SJCRH30 (cell line): Measurements from ENCODE around the gene PKN3. TPM values are rescaled to one million over a fixed set of nuclear protein-coding genes. Genes with fewer than 3 reads are reported as not detected.

Source experiments
- DNase-seq, 2 experiments: peaks; one replicate each; pipeline ENCODE4 v3.0.0-alpha.2; 2015 to 2020
- H3K27ac ChIP-seq: fragments of 250-450 bp; sonication (Bioruptor Pico); 2 replicates; pipeline ENCODE4 v1.5.1; 2020; ENCODE audit warnings: mild to moderate bottlenecking, moderate library complexity
- H3K27me3 ChIP-seq: fragments of 250-450 bp; sonication (Bioruptor Pico); 2 replicates; pipeline ENCODE4 v1.5.1; 2020; ENCODE audit warnings: mild to moderate bottlenecking, moderate library complexity
- H3K36me3 ChIP-seq: fragments of 250-450 bp; sonication (Bioruptor Pico); 2 replicates; pipeline ENCODE4 v1.5.1; 2020; ENCODE audit warnings: mild to moderate bottlenecking, moderate library complexity
- H3K4me1 ChIP-seq: fragments of 250-450 bp; sonication (Bioruptor Pico); 2 replicates; pipeline ENCODE4 v1.5.1; 2020; ENCODE audit warnings: mild to moderate bottlenecking, moderate library complexity
- H3K4me3 ChIP-seq: fragments of 250-450 bp; sonication (Bioruptor Pico); 2 replicates; pipeline ENCODE4 v1.5.1; 2020; ENCODE audit warnings: mild to moderate bottlenecking, moderate library complexity
- H3K9me3 ChIP-seq: fragments of 250-450 bp; sonication (Bioruptor Pico); replicated peaks from 2 replicates; pipeline ENCODE4 v1.5.1; 2020; ENCODE audit warnings: mild to moderate bottlenecking, moderate library complexity
- total RNA-seq: library from RNA; depleted of rRNA; stranded (reverse); fragments of >200 nt; shearing (Covaris generic); gene quantifications from 2 replicates; pipeline ENCODE4 v1.2.3, GENCODE V29; 2014

The PKN3 gene
- total RNA-seq, 1 experiment from 2014 or later = 20.2 TPM

DNA sequence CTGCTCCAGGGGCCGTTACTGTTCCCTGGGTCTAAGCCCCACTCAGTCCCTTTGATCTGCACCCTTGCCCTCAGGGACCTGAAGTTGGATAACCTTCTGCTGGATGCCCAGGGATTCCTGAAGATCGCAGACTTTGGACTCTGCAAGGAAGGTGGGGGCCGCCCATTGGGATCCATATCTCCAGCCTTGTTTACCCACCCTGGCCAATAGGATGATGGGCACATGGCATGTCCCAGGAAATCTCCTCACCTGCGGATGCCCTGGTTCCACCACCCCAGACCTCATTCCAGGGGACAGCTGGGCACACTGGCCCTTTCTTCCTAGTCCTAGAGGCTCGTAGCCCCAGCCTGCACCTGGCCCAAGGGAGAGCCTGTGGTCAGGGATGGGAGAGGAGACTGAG is 16.2 kb downstream of the PKN3 start:
- peaks cover 28% of the 10 kb centered on the region for H3K36me3 ChIP-seq
- no peak for DNase-seq
- no peak overlapping the region for H3K27ac ChIP-seq
- 0 out of 2 replicates have a peak, but pooled peaks cover 1% of the 10 kb centered on the region for H3K4me1 ChIP-seq
- no peak overlapping the region for H3K4me3 ChIP-seq
- H3K9me3 ChIP-seq = no peaks in the 10 kb centered on the region
- no peaks in the 10 kb centered on the region for H3K27me3 ChIP-seq

DNA sequence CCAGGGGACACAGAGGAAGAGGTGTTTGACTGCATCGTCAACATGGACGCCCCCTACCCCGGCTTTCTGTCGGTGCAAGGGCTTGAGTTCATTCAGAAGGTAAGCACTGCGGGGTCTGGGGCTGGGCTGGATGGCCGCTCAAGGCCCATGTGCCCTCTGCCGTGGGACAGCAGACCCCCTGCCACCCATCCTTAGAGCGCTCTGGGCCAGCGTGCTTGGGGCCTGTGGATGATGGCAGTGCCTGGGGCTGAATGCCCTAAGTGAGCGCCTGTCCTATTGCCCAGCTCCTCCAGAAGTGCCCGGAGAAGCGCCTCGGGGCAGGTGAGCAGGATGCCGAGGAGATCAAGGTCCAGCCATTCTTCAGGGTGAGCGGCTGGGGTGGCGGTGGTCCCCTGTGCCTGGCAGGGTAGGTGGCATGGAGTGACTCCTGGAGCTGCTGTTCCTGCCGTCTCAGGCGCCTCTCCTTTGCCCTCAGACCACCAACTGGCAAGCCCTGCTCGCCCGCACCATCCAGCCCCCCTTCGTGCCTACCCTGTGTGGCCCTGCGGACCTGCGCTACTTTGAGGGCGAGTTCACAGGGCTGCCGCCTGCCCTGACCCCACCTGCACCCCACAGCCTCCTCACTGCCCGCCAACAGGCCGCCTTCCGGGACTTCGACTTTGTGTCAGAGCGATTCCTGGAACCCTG is 17.8 kb downstream of the PKN3 start:
- Histone ChIP-seq H3K4me1 (0 out of 2 replicates have a peak, but pooled peaks cover 2% of the 10 kb centered on the region), H3K27ac (no peak overlapping the region), H3K4me3 (no peak overlapping the region), H3K9me3 (no peaks in the 10 kb centered on the region), H3K27me3 (no peaks in the 10 kb centered on the region), H3K36me3 (peaks cover 19% of the 10 kb centered on the region)
- DNase-seq = no peak

DNA sequence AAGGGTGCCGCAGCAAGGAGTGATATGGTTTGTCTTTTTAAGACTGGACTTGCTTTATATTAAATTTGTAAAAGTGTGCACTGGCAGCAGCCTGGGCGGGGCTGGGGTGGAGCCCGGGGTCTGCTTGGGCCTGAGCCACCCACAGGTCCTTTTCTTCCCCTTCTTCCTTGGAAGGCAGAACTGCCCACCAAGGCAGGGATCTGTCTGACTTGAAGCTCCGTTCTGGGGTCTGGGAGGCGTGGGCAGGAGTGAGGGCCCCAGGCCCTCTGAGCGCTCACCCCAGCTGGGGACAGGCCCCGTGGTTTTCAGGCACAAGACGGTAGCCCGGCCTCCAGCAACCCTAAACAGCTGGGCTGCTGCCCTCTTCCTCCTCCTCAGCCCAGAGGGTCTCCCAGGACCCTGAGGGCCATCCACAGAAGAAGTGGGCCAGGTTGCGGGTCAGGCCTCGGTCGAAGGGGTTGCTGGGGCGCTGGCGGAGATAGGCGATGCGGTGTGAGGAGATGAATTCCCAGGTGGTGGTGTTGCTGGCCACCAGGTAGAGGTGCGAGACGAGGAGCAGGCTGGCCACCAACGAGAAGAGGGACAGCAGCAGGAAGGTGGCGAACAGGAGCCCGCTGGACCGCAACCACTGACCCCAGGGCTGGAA is 18.7 kb downstream of the PKN3 start:
- no peak overlapping the region for H3K27ac ChIP-seq
- DNase-seq = no peak

DNA sequence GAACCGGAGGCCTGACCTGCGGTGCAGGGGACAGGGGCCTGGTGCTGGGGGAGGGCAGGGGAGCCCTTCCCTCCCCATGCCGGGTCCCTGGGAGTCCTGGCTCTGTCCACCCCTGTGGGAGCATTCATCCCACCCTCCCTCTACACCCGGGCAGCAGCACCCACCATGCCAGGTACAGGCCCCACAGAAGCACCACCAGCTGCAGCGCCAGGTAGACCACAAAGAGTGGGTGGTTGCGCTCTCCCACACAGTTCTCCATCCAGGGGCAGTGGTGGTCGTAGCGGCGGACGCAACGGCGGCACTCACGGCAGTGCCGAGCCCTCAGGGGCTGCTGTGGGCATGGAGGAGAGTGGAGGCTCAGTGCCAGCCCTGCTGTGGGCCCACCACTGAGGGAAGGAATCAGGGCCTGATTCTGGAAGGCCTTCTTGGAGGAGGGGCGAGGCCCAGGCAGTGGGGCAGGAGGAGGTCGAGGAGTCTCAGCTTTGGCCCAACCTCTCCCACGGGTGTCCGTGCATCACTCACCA is 19.2 kb downstream of the PKN3 start:
- Histone ChIP-seq H3K27me3 (no peaks in the 10 kb centered on the region), H3K27ac (no peak overlapping the region), H3K36me3 (peaks cover 11% of the 10 kb centered on the region), H3K4me3 (no peak overlapping the region), H3K9me3 (no peaks in the 10 kb centered on the region), H3K4me1 (0 out of 2 replicates have a peak, but pooled peaks cover 2% of the 10 kb centered on the region)
- no peak for DNase-seq

More for the DNA sequence above, 18.7 kb downstream of the PKN3 start:
- H3K27me3 ChIP-seq = no peaks in the 10 kb centered on the region
- no peaks in the 10 kb centered on the region for H3K9me3 ChIP-seq
- H3K36me3 ChIP-seq = peaks cover 12% of the 10 kb centered on the region
- H3K4me3 ChIP-seq = no peak overlapping the region
- H3K4me1 ChIP-seq = 0 out of 2 replicates have a peak, but pooled peaks cover 2% of the 10 kb centered on the region

DNA sequence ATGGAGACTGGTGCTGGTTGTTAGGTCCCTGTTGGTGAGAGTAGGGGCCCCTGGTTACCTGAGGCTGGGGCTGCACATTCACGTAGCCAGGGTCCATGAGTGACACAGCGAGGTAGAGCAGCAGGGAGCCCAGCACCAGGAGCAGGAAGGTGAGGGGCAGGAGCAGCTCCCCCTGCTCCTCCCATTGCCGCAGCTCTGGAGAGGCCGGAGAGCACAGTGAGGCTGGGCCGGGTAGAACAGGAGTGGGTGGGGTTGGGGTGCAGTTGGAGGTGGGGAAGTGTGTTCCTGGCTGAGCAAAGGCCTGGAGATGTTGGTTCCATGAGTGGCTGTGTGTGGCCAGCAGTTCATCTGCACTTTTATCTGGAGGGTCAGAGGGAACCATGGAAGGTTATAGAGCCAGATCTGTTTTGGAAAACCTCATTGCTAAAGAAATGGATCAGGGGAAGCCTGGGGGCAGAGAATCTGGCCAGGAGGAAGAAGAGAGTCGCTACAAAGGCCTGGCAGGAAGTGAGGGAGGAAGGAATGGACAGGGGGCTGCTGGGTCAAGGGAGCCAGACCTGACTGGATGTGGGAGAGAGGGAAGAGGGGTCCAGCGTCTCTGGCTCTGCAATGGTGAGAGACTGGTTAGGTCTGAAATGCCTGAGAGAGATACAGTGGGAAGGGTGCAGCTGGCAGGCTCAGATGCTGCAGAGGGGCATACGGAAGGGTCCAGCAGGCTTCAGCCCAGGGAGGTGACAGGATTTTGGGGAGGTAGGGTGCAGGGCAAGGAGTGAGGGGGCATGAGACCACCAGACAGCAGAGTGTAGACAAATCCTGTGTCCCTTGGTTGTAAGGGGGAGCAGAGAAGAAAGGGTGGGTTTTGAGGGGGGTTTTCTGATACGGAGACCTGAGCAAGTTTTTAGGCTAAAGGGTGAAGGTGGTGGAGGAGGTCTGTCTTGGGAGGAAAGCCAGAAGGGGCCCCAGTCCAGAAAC is 20.4 kb downstream of the PKN3 start:
- H3K27ac ChIP-seq = no peak overlapping the region
- no peaks in the 10 kb centered on the region for H3K27me3 ChIP-seq
- no peak for DNase-seq
- H3K9me3 ChIP-seq = no peaks in the 10 kb centered on the region
- peaks cover 2% of the 10 kb centered on the region; the same call in 1 of the 2 replicates for H3K36me3 ChIP-seq
- H3K4me1 ChIP-seq = 0 out of 2 replicates have a peak, but pooled peaks cover 2% of the 10 kb centered on the region
- H3K4me3 ChIP-seq = peak overlapping the region; percentile 78; the same call in 1 of the 2 replicates

DNA sequence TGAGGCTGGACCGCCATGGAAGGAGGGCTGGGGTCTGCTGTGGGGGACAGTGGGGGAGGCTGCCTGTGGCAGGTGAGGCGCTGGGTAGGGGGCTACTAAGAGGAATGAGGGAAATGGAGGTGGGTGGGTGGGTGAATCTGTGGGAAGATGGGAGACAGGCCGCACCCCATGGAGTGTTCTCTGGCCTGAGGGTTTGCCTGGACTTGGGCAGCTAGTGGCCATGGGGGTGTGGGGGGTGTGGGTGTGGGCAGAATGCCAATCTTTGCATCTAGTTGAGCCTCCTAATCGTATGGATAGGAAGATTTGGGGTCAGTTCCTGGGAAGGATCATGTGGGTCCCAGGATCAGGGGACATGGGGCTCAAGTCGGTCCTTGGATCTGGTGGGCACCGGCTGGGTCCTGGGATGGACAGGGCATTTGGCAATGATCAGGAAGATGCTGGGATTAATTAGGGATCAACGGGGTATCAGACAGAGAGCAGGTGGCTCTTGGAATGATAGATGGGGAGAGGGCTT is 21.1 kb downstream of the PKN3 start:
- Histone ChIP-seq H3K27me3 (no peaks in the 10 kb centered on the region), H3K36me3 (no peaks in the 10 kb centered on the region), H3K4me1 (0 out of 2 replicates have a peak, but pooled peaks cover 2% of the 10 kb centered on the region), H3K27ac (peak overlapping the region; percentile 62), H3K4me3 (peak overlapping the region; percentile 78), H3K9me3 (no peaks in the 10 kb centered on the region)
- DNase-seq = peak in 1 of 2 experiments; percentile 50

DNA sequence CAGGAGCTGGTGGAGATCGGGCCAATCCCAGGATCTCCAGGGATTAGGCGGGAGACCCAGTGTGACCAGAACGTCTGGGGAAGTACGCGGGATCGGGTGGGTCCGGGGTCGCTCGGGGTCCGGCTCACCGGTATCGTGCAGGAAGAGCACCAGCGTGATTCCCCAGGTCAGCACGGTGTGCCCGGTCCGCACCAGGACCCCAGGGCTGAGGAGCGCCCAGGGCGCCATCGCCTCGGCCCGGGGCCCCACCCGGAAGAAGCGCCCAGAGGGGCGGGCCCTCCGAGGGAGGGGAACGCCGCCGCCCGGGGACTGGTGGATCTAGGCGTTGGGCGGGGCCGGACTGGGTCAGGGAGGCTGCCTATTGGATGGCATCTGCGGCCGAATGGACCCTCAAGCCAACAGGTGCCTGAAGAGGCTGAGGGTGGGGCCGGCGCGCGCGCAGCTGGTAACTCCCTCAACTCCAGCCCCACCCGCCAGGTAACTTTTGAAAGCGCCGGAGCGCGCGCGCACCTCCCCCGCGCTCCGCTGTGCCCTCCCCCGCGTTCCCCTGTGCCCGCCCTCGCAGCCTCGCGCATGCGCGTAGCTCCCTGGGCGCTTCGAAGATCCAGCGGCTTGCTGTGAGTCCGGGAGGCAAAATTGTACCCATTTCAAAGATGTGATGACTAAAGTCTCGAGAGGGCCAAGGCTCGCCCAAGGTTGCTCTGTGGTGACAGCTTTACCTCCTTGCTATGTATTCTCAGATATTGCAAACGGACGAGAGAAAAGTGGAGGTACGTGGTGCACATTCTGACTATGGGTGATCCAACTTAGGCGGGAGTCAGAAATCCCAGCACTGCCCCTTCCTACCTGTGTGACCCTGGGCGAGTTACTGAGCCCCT is 21.8 kb downstream of the PKN3 start, which contains the start of gene ZDHHC12:
Gene ZDHHC12 (minus strand): TSS at position 262 of the 878 bp plus-strand sequence. CDS start 34 bp downstream, at position 228.
- Histone ChIP-seq H3K36me3 (no peaks in the 10 kb centered on the region), H3K27ac (peak within 1 kb of the TSS; percentile 62), H3K4me3 (peak within 1 kb of the TSS; percentile 78), H3K9me3 (no peaks in the 10 kb centered on the region), H3K4me1 (0 out of 2 replicates have a peak, but pooled peaks cover 2% of the 10 kb centered on the region), H3K27me3 (no peaks in the 10 kb centered on the region)
- peak; percentile 100 for DNase-seq

DNA sequence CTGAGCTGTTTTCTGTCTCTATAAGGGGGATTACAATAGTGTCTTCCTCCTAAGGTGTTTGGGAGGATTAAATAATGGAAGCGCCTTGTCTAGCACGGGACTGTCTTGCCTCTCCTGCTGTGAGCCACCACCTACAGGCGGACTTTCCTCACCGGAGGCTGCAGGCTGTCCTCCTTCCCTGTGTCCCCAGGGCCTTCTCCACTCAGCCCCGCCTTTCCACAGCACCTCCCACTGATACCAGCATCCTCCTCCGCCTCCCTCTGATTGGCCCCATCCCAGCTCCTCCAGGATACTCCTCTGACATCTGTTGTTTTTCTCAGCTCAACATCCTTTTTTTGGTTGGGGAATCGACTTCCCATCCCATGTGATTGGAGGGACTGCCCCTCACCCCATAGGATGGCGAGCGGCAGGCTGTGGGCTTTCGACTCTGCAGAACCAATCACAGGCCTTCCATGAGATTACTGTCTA is 22.5 kb downstream of the PKN3 start:
- DNase-seq = peak; percentile 98 to 99
- Histone ChIP-seq H3K27me3 (no peaks in the 10 kb centered on the region), H3K4me3 (peak overlapping the region; percentile 78), H3K9me3 (no peaks in the 10 kb centered on the region), H3K36me3 (no peaks in the 10 kb centered on the region), H3K27ac (peak overlapping the region; percentile 1; the same call in 1 of the 2 replicates), H3K4me1 (0 out of 2 replicates have a peak, but pooled peaks cover 2% of the 10 kb centered on the region)

DNA sequence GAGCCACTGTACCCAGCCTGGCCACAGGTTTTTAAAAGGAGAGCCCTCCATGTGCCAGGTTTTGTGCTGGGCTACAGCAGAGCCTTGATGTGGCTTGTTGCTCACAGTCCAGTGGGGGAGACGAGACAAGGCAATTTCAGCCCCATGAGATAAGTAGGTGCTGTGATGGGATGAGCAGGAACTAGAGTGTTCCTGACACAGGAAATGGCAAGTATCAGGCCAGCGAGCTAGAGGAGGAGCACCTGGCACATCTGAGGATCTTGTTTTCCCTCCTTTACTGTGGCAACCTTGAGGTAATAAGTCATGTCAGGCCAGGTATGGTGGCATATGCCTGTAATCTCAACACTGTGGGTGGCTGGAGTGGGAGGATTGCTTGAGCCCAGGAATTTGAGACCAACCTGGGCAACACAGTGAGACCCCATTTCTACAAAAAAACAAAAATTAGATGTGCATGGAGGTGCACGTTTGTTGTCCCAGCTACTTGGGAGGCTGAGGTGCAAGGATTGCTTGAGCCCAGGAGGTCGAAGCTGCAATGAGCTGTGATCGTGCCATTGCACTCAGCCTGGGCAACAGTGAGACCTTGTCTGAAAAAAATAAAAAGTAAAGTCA is 25.4 kb downstream of the PKN3 start:
- no peak overlapping the region for H3K4me3 ChIP-seq
- no peaks in the 10 kb centered on the region for H3K36me3 ChIP-seq

DNA sequence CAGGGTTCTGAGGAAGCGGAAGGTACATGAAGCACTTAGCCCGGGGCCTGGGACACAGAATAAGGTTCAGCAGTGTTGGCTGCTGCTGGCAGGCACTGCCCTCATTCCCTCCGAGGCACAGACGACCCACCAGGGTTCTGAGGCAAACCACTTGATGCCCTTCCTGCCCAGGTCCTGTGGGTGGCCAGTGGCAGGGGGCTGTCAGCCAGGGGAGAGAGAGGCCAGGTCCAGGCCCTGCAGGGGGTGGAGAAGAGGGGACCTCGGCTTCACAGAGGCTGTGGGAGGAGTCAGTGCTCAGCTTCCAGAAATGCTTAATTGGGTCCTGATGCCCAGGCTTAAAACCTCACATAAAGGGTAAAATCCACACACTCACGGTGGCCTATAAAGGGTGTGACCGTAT is 26.0 kb downstream of the PKN3 start:
- Histone ChIP-seq H3K9me3 (no peaks in the 10 kb centered on the region), H3K27ac (no peak overlapping the region), H3K4me3 (no peak overlapping the region), H3K4me1 (peaks cover 2% of the 10 kb centered on the region; the same call in 1 of the 2 replicates), H3K27me3 (no peaks in the 10 kb centered on the region), H3K36me3 (no peaks in the 10 kb centered on the region)
- no peak for DNase-seq

More for the DNA sequence above, 25.4 kb downstream of the PKN3 start:
- no peak for DNase-seq
- H3K9me3 ChIP-seq = no peaks in the 10 kb centered on the region
- peaks cover 2% of the 10 kb centered on the region; the same call in 1 of the 2 replicates for H3K4me1 ChIP-seq
- no peaks in the 10 kb centered on the region for H3K27me3 ChIP-seq
- H3K27ac ChIP-seq = no peak overlapping the region

DNA sequence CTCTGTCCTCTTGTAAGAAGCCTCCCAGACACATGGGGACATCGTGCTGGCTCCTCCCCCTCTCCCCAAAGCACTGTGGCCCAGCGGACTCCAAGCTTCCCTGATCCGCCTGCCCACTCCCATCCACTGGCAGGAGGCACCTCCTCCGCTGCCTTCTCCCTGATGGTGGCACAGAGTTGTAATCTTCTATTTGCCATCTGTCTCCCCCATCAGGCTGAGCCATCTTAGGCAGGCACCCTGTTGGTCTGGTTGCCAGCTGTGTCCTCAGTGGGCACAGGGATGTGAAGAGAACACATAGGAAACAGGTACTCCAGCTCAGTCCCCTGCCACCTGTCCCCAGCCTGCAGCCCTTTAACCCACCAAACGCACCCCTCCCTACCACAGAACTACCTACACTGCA is 27.0 kb downstream of the PKN3 start:
- no peaks in the 10 kb centered on the region for H3K9me3 ChIP-seq
- no peak overlapping the region for H3K27ac ChIP-seq
- no peaks in the 10 kb centered on the region; the same call in 1 of the 2 replicates for H3K4me1 ChIP-seq
- no peak overlapping the region for H3K4me3 ChIP-seq
- no peaks in the 10 kb centered on the region for H3K27me3 ChIP-seq
- no peaks in the 10 kb centered on the region for H3K36me3 ChIP-seq
- DNase-seq = no peak

DNA sequence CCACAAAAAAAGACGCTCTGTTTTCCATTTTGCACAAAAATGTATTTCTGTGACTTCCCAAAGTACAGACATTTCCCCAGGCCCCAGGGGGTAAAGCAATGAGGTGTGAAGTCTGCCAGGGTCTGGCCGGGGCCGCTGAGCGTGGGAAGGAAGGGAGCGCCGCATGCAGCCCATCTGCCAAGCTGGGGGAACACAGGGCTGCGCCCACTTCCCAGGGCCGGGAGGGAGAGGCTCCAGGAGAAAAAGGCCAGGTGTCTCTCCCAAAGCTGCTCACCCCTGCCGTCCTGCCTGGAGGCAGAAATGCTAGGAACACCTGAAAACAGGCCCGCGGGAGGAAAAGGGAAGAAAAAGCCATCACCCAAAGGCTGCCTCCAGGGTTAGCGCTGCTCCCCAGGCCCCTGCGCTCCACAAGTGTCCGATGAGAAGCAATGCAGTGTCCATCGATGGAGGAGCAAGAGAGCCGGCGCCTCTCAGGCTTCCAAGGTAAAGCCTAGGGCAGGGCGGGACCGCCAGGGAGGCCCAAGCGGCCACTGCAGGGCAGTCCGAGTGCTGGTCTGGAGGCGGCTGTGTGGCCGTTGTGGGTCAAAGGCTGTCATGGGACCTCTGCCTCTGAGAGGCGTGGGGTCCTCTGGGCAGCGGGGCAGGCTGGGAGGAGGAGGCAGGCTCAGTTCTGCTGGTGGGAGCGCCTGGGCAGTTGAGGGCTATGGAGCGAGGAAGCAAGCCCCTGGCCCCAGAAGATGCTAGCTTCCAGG is 27.6 kb downstream of the PKN3 start:
- Histone ChIP-seq H3K27me3 (no peaks in the 10 kb centered on the region), H3K4me1 (no peaks in the 10 kb centered on the region; the same call in 1 of the 2 replicates), H3K9me3 (no peaks in the 10 kb centered on the region), H3K27ac (no peak overlapping the region), H3K36me3 (no peaks in the 10 kb centered on the region), H3K4me3 (no peak overlapping the region)
- DNase-seq = no peak
